A673 (cell line): ENCODE measurements around the gene CENPU.

Experiments used
- CTCF ChIP-seq: fragments of 300-800, 200-600 bp; sonication (generic); conservative IDR thresholded peaks from 2 replicates; pipeline ENCODE4 v1.5.1; 2017; ENCODE audit warnings: low read depth, mild to moderate bottlenecking, antibody characterized with exemption, low read length, moderate library complexity, mixed read lengths
- EZH2 ChIP-seq: fragments of 200-600 bp; sonication (generic); IDR thresholded peaks from 2 replicates; pipeline ENCODE4 v1.6.1; 2017; ENCODE audit warnings: borderline replicate concordance, low read depth, mild to moderate bottlenecking, mixed read lengths, antibody characterized with exemption, low read length; ENCODE audit not compliant: poor library complexity, severe bottlenecking

DNA sequence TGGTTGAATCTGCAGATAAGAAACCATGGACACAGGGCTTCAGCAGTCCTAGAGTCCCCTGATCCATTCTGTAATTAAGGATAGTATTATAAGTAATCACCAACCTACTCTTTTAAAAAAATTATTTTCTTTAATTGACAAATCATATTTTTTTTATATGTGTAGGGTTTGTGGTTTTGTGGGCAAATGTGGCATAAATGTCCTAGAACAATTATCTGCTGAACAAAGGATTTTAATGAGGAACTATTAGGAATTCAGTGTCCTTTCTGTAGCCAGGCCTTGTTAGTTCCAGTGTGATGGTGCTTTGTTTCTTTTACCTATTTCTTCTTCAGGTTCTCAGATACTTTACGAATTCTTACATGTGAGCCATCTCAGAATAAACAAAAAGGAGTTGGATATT, 52.0 kb downstream of the CENPU start:
- no peak for TF ChIP-seq CTCF
- TF ChIP-seq EZH2 = no peak
